COLO829 (cell line): ENCODE measurements around the gene MDH1.
"Not testable (repeated sequence)": the region's sequence is repeated elsewhere in the genome, so short reads cannot be mapped to it uniquely, and the experiment has no call there.

ENCODE experiments used
- DNase-seq: peaks from one replicate; pipeline ENCODE4 v3.0.0; 2012; ENCODE audit warnings: low spot score

The MDH1 gene

DNA sequence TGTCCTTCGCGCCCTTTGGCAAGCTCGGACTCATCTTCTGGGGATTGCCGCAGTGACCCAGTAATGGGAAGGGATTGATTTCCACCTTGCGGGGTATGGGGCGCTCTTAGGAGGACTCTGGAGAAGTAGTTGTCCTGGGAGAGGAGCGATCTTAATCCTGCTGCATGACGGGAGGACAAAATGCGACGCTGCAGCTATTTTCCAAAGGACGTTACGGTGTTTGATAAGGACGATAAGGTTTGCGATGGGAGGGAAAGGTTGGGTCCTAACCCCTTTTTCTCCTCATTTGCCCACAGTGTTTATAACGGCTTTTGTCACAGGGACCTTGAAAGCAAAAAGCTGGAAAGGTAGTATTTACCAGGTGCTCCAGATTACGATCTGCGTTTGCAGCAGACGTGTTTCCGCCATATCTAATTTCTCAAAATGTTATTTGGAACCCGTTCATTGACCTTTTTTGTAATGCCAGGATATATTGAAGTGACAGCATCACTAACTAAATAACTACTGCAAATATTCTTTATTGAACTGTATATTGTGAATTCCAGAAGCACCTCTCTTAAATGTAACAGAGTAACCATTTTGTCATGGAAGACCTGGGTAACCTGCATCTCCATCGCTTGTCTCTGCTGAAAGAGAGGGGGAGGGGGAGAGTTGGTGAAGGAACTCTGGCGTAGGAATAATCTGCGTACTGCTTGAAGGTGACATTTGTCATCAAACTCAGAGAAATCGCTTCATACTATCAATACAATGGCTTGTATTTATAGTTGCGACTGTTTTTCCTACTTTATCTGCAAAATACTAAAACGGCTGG is 590 bp downstream of the MDH1 start:
- DNase-seq: no peak

DNA sequence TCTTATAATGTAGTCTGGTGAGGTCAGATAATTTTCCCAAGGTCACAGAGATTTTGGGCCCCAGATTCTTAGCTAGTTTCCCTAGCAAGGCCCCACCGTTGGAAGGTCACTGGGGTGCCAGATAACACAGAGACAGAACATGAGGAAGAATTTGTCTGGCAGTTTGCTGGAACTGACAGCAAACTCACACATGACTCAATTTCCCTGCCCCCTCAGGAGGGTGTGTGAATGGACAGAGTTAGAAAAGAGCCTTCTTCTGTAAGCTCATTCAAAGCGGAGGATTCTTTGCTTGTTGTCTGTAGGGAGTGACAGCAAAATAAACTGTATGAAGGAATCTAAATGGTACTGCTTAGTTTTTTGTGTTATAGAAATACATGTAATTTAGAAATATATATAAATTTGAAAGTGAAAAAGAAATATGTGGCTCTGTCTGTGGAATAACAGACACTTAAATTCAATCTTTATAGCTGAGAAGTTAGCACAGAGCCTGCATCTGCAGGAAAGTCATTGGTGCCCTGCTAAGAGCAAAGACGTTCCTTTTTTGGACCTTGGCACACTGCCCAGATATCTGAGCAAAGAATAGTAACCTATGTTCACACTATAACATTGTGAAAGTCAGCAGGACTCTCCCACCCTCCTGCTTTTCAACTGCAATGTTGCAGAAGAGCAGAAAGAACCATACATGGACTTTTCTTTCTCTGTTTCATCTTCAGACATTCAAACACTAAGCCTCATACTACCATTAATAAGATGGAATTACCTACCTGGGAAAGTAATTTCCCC is 2.1 kb downstream of the MDH1 start:
- peak; percentile 31 for DNase-seq

DNA sequence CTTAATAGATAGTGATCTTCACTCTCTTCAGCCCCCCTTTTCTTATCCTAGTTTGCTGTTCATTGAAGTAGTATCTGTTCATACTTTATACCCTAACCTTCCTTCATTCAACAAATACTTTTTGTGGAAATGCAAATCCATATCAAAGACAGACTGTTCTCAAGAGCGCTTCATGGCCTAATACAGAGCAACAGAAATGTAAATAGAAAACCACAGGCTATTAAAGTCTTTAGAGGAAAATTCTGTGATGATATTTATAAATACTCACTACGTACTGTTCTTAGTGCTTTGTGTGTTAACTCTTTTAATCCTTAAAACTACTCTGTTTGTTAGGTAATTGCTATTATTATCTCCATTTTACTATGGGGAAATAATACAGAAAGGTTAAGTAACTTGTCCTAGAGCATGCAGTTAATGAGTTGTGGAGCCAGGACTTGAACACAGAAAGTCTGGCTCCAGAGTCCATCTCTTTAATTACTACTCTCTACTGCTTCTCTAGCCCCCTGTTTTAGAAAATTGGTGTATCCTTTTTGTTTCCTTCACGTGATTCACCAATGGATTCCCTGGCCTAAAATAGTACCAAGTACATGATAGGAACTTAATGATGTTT is 2.9 kb downstream of the MDH1 start:
- no peak for DNase-seq

DNA sequence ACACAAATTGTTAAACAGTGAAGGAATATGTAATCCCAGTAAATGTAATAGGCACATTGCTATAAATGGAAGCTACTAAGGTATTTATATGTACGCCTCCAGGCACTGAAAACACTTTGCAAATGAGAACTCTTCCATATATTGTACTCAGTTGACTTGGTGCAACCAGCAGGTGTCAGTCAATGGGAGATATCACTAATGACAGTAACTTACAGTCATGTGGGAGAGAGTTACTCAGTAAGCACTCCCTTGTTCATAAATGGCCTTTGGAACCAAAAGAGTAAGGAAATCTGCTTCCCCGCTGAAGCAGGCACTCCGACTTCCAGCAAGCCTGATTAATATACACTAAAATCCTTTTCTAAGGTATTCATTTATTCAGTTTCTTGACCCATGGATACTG is 5.9 kb downstream of the MDH1 start:
- DNase-seq: no peak

DNA sequence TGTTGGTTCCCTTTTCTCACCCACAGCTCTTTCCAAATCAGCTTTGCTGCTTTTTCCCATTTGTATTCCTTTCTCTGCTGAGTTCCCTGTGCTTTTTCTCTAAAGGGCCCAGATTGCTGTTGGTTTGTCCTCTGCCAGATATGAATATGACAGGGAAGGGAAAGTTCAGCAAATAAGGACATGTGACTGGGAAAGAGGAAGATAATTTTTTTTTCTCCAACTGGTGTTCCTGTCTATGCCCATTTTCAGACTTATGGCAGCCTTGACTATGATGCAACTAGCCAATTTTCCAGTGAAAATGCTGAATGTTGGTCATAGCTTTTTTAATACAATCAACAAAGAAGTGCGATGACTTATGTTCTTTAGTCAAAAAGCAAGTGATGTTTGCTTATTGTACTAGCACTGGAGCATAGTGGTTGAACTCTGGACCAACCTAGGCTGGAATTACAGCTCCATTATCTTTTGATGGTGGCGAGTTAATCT is 7.7 kb downstream of the MDH1 start:
- DNase-seq: no peak

DNA sequence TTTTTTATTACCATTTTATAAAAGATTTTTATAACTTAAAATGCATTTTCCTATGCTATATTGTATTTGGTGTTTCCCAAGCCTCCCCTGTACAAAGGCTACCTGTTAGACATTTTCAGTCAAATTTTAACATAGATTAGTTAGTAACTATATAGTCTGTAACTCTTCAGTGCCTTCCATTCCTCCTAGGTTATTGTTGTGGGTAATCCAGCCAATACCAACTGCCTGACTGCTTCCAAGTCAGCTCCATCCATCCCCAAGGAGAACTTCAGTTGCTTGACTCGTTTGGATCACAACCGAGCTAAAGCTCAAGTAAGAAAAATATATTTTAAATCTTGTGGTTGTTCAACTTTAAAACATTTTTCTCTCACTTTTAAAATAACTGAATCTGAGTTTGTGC is 10.2 kb downstream of the MDH1 start:
- no peak for DNase-seq

DNA sequence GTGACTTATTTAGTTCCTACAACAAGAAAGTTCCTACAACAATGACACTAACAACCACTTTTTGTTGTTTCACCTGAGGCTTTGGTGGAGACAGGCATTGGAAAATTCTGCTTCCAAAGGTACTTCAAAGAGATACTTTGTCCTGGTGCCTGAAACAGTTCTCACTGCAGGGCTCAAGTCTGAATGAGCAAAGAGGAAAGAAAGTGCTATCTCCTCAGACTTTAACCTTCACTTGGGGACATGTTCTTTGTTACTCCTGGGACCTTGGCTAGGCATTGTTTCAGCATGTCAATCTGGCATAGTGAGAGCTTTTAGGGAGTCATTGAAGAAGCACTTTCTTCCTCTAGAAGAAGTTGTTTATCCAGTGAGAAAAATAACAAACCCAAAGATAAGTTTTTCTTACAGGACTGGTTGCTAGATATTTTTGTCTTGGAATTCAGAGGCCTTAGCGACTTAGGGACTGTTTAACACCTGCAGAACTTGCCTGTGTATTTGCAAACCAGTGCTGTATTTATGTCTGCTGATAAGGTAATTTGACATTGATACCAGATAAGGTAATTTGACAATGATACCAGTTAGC is 12.2 kb downstream of the MDH1 start:
- DNase-seq: no peak

DNA sequence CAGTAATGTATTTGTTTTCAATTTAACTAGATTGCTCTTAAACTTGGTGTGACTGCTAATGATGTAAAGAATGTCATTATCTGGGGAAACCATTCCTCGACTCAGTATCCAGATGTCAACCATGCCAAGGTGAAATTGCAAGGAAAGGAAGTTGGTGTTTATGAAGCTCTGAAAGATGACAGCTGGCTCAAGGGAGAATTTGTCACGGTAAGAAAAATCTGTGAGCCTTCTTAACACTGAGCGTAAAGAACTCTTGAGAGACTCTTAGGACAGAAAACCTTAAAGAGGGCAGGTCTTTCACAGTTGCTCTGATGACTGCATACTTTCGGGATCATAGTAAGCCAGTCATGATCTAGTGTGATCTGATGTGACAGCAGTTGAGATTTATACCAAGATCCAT is 15.9 kb downstream of the MDH1 start:
- no peak for DNase-seq

DNA sequence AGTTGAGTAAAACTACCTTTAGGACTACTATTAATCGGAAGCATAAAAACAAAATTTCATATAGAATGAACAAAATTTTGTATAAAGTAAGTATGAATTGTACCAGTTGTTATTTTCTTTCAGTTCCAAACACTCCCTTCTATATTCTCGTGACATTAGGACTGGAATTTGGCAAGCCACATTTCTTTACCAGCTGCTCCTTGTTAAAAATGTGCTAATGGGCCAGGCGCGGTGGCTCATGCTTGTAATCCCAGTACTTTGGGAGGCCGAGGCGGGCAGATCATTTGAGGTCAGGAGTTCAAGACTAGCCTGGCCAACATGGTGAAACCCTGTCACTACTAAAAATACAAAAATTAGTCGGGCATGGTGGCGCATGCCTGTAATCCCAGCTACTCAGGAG is 20.1 kb downstream of the MDH1 start:
- DNase-seq: not testable (repeated sequence)

DNA sequence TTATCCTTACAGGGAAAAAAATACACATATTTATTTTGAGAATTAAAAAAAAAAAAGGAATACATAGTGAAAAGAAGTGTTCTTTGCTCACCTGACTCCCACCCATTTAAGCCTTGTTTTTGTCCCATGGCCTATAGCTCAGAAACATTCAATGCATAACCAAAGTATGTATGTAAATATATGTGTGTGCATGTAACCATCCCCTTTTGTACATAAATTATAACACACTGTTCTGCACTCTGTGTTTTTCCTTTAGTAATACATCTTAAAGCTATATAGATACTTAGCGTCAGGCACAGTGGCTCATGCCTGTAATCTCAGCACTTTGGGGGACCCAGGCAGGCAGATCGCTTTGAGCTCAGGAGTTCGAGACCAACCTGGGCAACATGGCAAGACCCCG is 21.8 kb downstream of the MDH1 start:
- no peak for DNase-seq

DNA sequence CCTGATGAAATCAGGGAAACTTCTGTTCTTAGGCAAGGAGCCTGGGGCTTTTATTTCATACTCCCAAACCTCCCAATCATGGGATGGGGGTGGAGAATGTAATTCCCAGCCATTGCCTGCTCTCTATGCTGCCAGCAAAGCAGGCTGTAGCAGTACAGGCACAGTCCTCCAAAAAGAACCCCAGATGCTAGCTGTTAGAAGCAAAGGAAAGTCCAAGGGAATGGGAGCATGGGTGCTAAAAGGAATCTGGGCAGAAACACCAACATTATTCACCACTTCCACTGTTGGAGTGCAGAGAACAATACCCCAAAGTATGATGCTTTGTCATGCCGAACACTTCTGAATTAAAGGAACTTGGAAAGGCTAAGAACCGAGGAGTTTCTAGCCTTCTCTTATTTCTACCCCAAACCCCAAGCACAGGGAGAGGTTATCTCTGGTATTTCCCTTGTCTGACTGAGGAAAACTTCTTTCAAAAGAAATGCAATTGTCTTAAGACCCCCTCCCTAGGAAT is 24.7 kb downstream of the MDH1 start:
- DNase-seq: no peak

DNA sequence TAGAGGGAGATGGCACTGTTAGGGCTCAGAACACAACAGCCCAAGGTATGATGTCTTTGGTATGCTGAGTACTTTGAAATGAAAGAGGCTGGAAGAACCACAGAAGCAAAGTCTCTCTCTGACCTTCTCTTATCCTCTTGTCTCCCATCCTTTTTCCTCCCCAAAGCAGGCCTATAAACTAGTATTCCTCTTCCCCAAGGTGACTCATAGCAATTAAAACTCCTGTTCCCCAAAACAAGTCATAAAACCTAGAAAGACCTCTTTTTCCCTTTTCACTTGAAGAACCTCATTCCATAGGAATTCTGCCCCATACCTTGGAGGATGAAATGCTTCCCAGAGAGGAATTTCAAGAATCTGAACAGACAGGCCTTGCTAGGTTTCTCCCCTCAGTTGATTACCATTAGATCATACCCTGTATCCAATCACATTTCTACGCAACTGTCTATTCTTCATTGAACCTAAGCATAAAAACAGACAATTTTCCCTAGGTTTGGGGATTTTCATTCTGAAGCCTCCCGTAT is 25.7 kb downstream of the MDH1 start:
- no peak for DNase-seq

DNA sequence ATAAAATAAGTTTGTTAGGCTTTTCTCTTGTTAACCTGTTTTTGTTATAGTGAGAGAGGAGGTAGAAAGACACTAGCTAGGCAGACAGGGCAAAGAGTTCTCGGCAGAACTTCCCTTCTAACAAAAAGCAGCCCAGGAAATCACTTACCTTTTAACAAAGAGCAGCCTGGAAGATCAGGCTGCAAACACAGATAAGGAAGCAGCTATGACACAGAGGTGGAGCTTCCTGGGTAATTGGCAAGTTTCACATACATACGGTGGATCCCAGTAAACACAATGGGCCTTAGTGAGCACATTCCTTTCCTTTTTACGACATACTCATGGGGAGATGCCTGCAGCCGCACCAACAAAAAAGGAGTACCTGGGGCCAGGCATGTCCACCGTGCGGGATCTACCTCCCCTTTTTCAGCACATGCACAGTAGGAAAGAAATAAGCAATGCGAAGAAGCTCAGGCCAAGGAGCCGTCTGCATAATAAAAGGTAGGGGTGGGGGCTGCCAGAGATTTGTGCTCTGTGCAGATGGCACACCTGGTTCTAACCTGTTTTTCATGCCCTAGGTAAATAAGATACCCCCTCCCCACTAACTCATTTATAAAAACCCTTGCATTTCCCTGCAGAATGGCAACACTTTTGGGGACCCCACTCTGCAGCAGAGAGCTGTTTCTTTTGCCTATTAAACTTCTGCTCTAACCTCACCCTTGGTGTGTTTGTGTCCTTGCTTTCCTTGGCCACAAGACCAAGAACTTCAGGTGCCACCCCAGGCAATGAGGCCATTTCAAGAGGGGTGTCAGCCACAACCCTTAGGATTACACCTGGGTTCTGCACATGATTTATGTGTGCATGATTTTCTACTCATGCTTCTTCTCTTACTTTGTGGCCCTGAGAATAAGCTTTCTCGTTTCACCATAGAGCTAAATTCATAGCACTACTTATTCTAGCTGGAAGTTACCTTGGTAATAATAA is 26.5 kb downstream of the MDH1 start:
- no peak for DNase-seq

DNA sequence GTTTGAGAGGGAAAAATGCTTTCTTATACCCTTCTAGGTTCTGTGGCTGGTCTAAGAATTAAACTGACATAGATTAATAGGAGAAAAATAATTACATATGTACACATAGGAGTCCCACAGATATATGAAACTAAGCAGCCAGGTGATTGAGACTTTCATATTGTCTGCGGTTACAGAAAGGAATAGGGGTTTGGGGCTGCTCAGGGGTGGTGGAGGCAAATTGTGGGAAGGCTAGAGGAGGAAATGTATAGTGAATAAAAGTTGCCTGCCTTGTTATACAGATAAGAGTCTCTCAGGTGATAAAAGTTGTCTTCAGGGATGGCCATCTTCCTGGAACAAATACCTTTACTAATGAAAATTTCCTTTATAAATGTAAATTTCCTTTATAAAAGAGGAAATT is 28.6 kb downstream of the MDH1 start:
- DNase-seq: no peak

DNA sequence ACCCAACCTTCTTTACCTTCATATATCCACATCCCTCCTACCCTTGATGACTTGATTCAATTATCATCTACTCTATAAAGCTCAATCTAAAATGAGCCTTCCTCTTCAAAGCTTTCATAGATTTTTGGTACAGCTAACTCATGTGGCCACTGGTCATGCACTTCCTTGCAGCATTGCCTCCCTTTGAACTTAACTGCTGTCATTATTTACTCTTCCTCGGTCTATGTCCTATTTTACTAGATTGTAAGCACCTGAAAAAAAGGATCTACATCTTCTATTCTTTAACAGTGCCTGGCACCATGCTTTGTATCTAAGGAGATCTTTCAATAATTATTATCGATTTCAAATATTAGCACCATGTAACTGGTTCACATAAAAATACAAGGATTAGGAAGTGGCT is 30.6 kb downstream of the MDH1 start:
- no peak for DNase-seq

DNA sequence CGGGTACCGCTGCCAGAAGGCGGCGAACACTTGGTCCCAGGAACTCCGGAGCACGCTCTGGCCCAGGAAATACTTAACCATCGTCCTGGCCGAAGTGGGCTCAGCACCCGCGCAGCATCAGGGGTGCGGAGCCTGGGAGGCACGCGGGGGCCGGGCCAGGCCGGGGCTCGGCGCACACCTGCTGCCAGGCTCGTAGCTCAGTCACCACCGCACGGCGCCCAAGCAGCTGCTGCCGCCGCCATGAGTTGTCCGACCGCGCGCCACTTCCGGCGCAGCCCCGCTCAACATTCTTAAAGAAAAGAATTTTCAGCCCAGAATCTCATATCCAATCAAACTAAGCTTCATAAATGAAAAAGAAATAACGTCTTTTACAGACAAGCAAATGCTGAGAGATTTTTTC is 34.0 kb downstream of the MDH1 start:
- no peak for DNase-seq

DNA sequence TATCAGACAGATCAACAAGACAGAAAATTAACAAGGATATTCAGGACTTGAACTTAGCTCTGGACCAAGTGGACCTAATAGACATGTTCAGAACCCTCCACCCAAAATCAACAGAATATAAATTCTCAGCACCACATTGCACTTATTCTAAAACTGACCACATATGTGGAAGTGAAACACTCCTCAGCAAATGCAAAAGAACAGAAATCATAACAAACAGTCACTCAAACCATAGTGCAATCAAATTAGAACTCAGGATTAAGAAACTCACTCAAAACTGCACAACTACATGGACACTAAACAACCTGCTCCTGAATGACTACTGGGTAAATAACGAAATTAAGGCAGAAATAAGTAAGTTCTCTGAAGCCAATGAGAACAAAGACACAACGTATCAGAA is 35.0 kb downstream of the MDH1 start:
- not testable (repeated sequence) for DNase-seq

DNA sequence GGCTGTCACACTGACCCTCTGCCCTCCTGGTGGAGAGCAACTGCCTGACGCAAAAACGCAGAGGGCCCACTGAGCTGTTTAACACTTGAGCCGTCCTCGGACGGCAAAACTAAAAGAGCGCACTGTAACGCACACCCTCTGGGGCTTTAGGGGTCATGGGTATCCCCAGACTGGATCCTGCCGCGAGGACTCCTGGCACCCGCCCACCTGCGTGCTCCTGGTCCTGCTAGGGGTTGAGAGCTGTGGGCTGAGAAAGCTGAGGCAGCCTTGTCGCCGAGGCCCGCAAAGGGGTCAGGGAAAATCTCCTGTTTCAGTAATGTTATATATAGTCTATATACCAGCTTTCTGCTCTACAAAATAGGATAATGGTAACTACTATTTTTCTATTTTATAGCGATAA is 39.1 kb downstream of the MDH1 start:
- DNase-seq: no peak

DNA sequence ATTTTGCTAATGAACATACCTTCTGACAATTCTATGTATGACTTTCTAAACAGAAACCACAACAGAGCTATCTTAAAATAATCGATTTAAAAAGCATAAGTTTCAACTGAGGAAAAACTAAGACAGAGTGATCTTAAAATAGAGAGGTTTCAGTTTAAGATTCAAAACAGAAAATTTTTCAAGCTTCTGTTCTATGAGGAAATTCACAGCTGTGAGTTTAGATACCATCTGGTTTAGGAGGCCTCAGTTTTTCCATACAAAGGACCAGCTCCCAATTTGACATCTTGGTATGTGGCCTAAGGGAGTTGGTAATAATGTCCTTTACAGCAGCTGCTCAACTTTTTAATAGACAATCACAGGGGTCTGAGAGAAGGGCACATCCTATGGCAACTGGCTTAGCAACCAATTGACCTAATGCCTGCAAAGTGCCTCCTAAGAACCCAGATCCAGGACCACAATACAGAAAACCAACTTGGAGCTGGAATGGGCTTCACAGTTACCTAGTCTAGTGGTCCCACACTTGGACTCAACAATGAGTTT is 39.7 kb downstream of the MDH1 start:
- no peak for DNase-seq

DNA sequence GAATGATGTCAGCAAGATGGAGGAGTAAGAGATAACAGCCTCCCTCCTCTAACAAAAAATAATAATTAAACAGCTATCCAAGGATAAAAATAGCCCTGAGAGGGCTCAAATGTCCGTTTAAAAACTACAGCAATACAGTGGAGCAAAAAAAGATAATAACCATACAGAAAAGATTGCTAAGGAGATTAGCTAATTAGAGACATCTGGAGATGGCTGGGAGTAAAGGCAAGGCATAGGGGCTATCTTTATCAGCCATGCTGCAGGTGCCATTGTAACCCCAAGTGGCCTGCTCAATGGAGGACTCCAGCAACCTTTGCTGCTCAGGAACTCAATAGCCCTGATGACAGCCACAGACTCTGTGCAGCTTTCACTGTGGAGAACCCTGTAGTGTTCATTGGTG is 42.7 kb downstream of the MDH1 start:
- no peak for DNase-seq

DNA sequence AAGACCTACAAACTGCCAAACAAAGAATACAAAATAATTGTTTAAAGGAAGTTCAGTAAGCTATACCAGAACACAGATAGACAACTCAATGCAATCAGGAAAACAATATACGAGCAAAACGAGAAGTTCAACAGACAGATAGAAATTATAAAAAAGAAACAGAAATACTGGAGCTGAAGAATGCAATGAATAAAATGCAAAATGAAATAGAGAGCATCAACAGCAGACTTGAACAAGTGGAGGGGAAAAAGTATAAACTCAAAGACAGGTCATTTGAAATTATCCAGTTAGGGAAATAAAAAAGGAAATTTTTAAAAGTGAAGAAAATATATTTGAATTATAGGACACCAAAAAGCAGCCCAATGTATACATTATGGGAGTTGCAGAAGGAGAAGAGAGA is 43.6 kb downstream of the MDH1 start:
- no peak for DNase-seq
